Measurements from ENCODE around the gene BRCC3. TPM values are rescaled to one million over a fixed set of nuclear protein-coding genes. Genes with fewer than 3 reads are reported as not detected.

BRCC3 gene
- total and polyA plus RNA-seq, 10 of the 15 experiments (the other 5 are each of a cell fraction or from before 2014, with no cell fraction given): 15.5 to 57.5 (median 35.6) TPM

- in situ Hi-C loops (cut with MboI): no loop called here
- WGBS (ENCODE audit: insufficient coverage, insufficient replicate concordance, low lambda C conversion rate, missing lambda C conversion rate): 64% methylated on average over 3 of the region's 3 CpGs
These were observed 40.9 kb downstream of the BRCC3 start for GRCh38 chrX:155112171-155112570.

GRCh38 chrX:155113097-155113496 lies 41.8 kb downstream of the BRCC3 start:
- intact Hi-C loops (cut with micrococcal nuclease; ENCODE audit: unreplicated experiment): no loop called here
- Histone ChIP-seq H3K4me3 (no peak overlapping the region), H3K4me2 (ENCODE audit: control insufficient read depth, insufficient read depth) (no peak overlapping the region), H3K79me2 (ENCODE audit: control insufficient read depth, insufficient read depth, low read length) (no peaks in the 10 kb centered on the region), H3K4me1 (ENCODE audit: control insufficient read depth, insufficient read depth, low read length) (no peaks in the 10 kb centered on the region), H3K27ac (ENCODE audit: control insufficient read depth, insufficient read depth) (no peak overlapping the region), H3K27me3 (replicated peaks in 1 of 2; ENCODE audit: control insufficient read depth in 2 of 2, insufficient read depth in 2 of 2, low read length in 1 of 2) (no peaks in the 10 kb centered on the region), H3K36me3 (ENCODE audit: control insufficient read depth in 2 of 2, insufficient read depth in 2 of 2, low read length in 1 of 2) (peaks cover 0 to 2% of the 10 kb centered on the region in 2 experiments; a peak in 1 of 4 replicates), H3K9ac (ENCODE audit: control insufficient read depth, insufficient read depth, low read length) (no peak overlapping the region), H4K20me1 (ENCODE audit: control insufficient read depth, insufficient read depth) (no peaks in the 10 kb centered on the region), H2AFZ (ENCODE audit: control insufficient read depth, low read depth, low read length) (no peak overlapping the region), H3K9me3 (replicated peaks; ENCODE audit: control insufficient read depth, insufficient read depth, low read length) (no peaks in the 10 kb centered on the region)
- WGBS (ENCODE audit: insufficient coverage, insufficient replicate concordance, low lambda C conversion rate, missing lambda C conversion rate): 64% methylated on average over 2 of the region's 4 CpGs
- ATAC-seq (no peak), DNase-seq (ENCODE audit: low read depth, low spot score) (no peak), FAIRE-seq (no peak)
- CTCF ChIA-PET: interaction anchor here (0.6 kb wide), 1 partner anchor 11 kb away, joined by 3 read pairs; no protein-coding TSS in a partner anchor
- RAD21 ChIA-PET (ENCODE audit: unreplicated experiment): no interaction called here
- SMC1A ChIA-PET (ENCODE audit: uncharacterized antibody, unreplicated experiment): no interaction called here
- in situ Hi-C loops (cut with MboI): no loop called here
- BruUV-seq (replicated peaks): no TSS peak
- POLR2A ChIA-PET: no interaction called here
- no peak for TF ChIP-seq SMAD1 (IDR thresholded peaks at IDR 0.05; ENCODE audit: low read depth, partially characterized antibody)
- no peak for TF ChIP-seq DPF2 (IDR thresholded peaks at IDR 0.05)
- TF ChIP-seq TARDBP (IDR thresholded peaks at IDR 0.05; ENCODE audit: borderline replicate concordance): no peak
- TF ChIP-seq EGR1 (IDR thresholded peaks at IDR 0.05; ENCODE audit: borderline replicate concordance in 1 of 2, low read depth in 2 of 2, low read length in 2 of 2): no peak
- no peak for TF ChIP-seq USF1 (IDR thresholded peaks at IDR 0.05; ENCODE audit: borderline replicate concordance, extremely low read length, insufficient read depth, low read depth, low read length)
- TF ChIP-seq BCL3 (IDR thresholded peaks at IDR 0.05; ENCODE audit: borderline replicate concordance, insufficient read depth, low read depth, low read length, poor library complexity, severe bottlenecking): no peak
- TF ChIP-seq ELK1 (IDR thresholded peaks at IDR 0.05; ENCODE audit: low read depth, low read length): no peak
- TF ChIP-seq HDAC2 (IDR thresholded peaks at IDR 0.05): no peak
- TF ChIP-seq CBFB (IDR thresholded peaks at IDR 0.05; ENCODE audit: low read depth): no peak

More at GRCh38 chrX:155112171-155112570, 40.9 kb downstream of the BRCC3 start:
- Histone ChIP-seq H3K27me3 (replicated peaks in 1 of 2; ENCODE audit: control insufficient read depth in 2 of 2, insufficient read depth in 2 of 2, low read length in 1 of 2) (no peaks in the 10 kb centered on the region), H3K27ac (ENCODE audit: control insufficient read depth, insufficient read depth) (no peak overlapping the region), H3K4me1 (ENCODE audit: control insufficient read depth, insufficient read depth, low read length) (no peaks in the 10 kb centered on the region), H3K9ac (ENCODE audit: control insufficient read depth, insufficient read depth, low read length) (no peak overlapping the region), H3K9me3 (replicated peaks; ENCODE audit: control insufficient read depth, insufficient read depth, low read length) (no peaks in the 10 kb centered on the region), H3K36me3 (ENCODE audit: control insufficient read depth in 2 of 2, insufficient read depth in 2 of 2, low read length in 1 of 2) (peaks cover 0 to 2% of the 10 kb centered on the region in 2 experiments; a peak in 1 of 4 replicates), H2AFZ (ENCODE audit: control insufficient read depth, low read depth, low read length) (no peak overlapping the region), H3K4me2 (ENCODE audit: control insufficient read depth, insufficient read depth) (no peak overlapping the region), H4K20me1 (ENCODE audit: control insufficient read depth, insufficient read depth) (no peaks in the 10 kb centered on the region), H3K79me2 (ENCODE audit: control insufficient read depth, insufficient read depth, low read length) (no peaks in the 10 kb centered on the region), H3K4me3 (no peak overlapping the region)
- no peak for ATAC-seq
- no peak for TF ChIP-seq HDAC6 (IDR thresholded peaks at IDR 0.05; ENCODE audit: unreplicated experiment)
- TF ChIP-seq PKNOX1 (IDR thresholded peaks at IDR 0.05): no peak
- TF ChIP-seq RAD21 (IDR thresholded peaks at IDR 0.05; ENCODE audit: insufficient read depth, low read depth, low read length): no peak
- intact Hi-C loops (cut with micrococcal nuclease; ENCODE audit: unreplicated experiment): no loop called here
- SMC1A ChIA-PET (ENCODE audit: uncharacterized antibody, unreplicated experiment): no interaction called here
- RAD21 ChIA-PET (ENCODE audit: unreplicated experiment): no interaction called here
- no peak for FAIRE-seq
- CTCF ChIA-PET: no interaction called here
- BruUV-seq (replicated peaks): no TSS peak
- POLR2A ChIA-PET: no interaction called here
- no peak for DNase-seq (ENCODE audit: low read depth, low spot score)
